KMS-11 (cell line): ENCODE measurements around the gene DIP2C.
"Not testable (repeated sequence)": the region's sequence is repeated elsewhere in the genome, so short reads cannot be mapped to it uniquely, and the experiment has no call there.

Source experiments
- H2AFZ ChIP-seq: fragments of 200-600 bp; sonication (generic); 2 replicates; pipeline ENCODE4 v1.6.1; 2016; ENCODE audit warnings: antibody characterized with exemption, mixed run types, low read depth
- H3K27ac ChIP-seq: fragments of 200-600 bp; sonication (generic); 2 replicates; pipeline ENCODE4 v1.6.1; 2016; ENCODE audit warnings: mild to moderate bottlenecking, mixed run types
- H3K27me3 ChIP-seq: fragments of 200-600 bp; sonication (generic); 2 replicates; pipeline ENCODE4 v1.6.1; 2017; ENCODE audit warnings: mild to moderate bottlenecking, low read depth, mixed run types, moderate library complexity; ENCODE audit not compliant: insufficient read depth
- H3K36me3 ChIP-seq: fragments of 200-600 bp; sonication (generic); 2 replicates; pipeline ENCODE4 v1.6.1; 2017; ENCODE audit warnings: mild to moderate bottlenecking, mixed run types; ENCODE audit not compliant: insufficient read depth
- H3K4me1 ChIP-seq: fragments of 200-600 bp; sonication (generic); 2 replicates; pipeline ENCODE4 v1.6.1; 2016; ENCODE audit warnings: mild to moderate bottlenecking, low read depth, mixed run types; ENCODE audit not compliant: poor library complexity, severe bottlenecking
- H3K4me2 ChIP-seq: fragments of 200-600 bp; sonication (generic); 2 replicates; pipeline ENCODE4 v1.7.0; 2016; ENCODE audit warnings: mild to moderate bottlenecking, mixed run types
- H3K4me3 ChIP-seq: fragments of 200-600 bp; sonication (generic); IDR thresholded peaks from 2 replicates; pipeline ENCODE4 v1.6.1; 2017; ENCODE audit warnings: low read depth, low read length, mixed read lengths; ENCODE audit not compliant: insufficient read depth
- H3K79me2 ChIP-seq: fragments of 200-600 bp; sonication (generic); 2 replicates; pipeline ENCODE4 v1.6.1; 2016; ENCODE audit warnings: low read depth, mixed run types; ENCODE audit not compliant: insufficient read depth
- H3K9ac ChIP-seq: fragments of 200-600 bp; sonication (generic); 2 replicates; pipeline ENCODE4 v1.6.1; 2016; ENCODE audit warnings: mild to moderate bottlenecking, mixed run types
- H4K20me1 ChIP-seq: fragments of 200-600 bp; sonication (generic); 2 replicates; pipeline ENCODE4 v1.6.1; 2016; ENCODE audit warnings: mild to moderate bottlenecking, mixed run types; ENCODE audit not compliant: insufficient read depth
- TF ChIP-seq, protein P1 (sequence below): fragments of 200-600 bp; sonication (generic); conservative IDR thresholded peaks from 2 replicates; pipeline ENCODE4 v1.6.1; 2017; ENCODE audit warnings: low read depth, mild to moderate bottlenecking, antibody characterized with exemption, low read length, moderate library complexity, mixed read lengths

The DIP2C gene

DNA sequence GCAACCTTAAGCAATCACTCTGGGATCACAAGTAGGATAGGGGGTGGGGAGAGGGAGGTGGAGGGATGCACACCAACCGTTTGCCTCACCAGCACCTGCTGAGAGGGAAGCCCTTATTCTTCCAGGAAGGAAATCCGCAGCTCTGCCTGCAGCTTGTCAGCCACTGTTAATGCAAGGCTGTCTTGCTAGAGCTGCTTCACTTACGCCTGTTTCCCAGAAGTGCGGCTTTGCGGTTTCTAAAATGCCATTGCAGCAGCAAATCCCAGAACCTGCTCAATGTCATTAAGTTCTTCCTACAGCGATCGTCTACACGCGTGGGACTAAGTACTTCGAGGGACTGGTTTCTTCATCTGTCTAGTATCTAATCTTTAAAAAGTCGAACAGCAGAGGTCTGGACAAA lies 363.1 kb downstream of the DIP2C start:
- H4K20me1 ChIP-seq = no peaks in the 10 kb centered on the region
- H3K9ac ChIP-seq = no peak overlapping the region
- H3K4me1 ChIP-seq = peaks cover 15% of the 10 kb centered on the region
- no peaks in the 10 kb centered on the region for H3K79me2 ChIP-seq
- H3K27me3 ChIP-seq = no peaks in the 10 kb centered on the region
- no peak overlapping the region for H3K27ac ChIP-seq
- no peaks in the 10 kb centered on the region for H3K36me3 ChIP-seq
- H3K4me3 ChIP-seq = no peak overlapping the region
- TF ChIP-seq, protein P1, sequence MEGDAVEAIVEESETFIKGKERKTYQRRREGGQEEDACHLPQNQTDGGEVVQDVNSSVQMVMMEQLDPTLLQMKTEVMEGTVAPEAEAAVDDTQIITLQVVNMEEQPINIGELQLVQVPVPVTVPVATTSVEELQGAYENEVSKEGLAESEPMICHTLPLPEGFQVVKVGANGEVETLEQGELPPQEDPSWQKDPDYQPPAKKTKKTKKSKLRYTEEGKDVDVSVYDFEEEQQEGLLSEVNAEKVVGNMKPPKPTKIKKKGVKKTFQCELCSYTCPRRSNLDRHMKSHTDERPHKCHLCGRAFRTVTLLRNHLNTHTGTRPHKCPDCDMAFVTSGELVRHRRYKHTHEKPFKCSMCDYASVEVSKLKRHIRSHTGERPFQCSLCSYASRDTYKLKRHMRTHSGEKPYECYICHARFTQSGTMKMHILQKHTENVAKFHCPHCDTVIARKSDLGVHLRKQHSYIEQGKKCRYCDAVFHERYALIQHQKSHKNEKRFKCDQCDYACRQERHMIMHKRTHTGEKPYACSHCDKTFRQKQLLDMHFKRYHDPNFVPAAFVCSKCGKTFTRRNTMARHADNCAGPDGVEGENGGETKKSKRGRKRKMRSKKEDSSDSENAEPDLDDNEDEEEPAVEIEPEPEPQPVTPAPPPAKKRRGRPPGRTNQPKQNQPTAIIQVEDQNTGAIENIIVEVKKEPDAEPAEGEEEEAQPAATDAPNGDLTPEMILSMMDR = no peak
- no peak overlapping the region for H3K4me2 ChIP-seq
- no peak overlapping the region for H2AFZ ChIP-seq

DNA sequence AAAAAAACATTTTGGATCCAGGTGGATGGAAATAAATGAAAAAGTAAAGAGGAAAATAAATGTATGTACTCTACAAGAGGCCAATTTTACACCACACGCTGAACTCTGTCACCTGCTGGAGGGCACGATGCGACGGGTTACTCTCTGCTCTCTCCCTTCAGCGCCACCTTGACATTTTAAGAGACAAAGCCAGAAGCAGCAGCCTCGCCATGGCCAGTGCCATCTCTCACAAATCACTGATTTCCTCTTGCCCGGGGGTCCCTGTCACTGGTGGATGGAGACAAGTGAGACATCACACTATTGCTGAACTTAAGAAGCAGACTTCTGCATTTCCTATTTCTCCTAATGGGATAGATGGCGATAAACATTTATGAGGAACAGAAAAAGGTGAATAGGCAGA lies 364.2 kb downstream of the DIP2C start:
- Histone ChIP-seq H3K27me3 (no peaks in the 10 kb centered on the region), H3K36me3 (no peaks in the 10 kb centered on the region), H3K4me1 (peaks cover 11% of the 10 kb centered on the region), H2AFZ (no peak overlapping the region), H3K27ac (no peak overlapping the region), H3K4me3 (no peak overlapping the region), H3K9ac (no peak overlapping the region), H3K79me2 (no peaks in the 10 kb centered on the region), H4K20me1 (no peaks in the 10 kb centered on the region), H3K4me2 (no peak overlapping the region)
- TF ChIP-seq, protein P1 = no peak

DNA sequence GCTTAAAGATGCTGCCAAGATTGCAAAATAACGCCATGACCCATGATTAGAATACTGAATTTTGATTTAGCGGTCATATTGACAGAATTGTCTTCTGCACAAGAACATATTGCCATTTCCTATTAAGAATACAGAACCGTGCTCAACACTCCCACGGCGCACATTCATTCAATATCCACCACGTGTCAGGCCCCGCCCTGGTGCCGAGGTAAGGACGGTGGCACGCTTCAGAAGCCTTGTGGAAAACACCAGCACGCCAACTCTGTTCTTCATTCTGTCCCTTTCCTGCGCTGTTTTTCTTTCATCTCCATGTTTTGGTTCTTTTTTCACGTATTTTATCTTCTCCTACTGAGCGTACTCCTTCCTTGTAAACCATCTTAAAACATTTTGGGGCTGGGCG lies 364.9 kb downstream of the DIP2C start:
- Histone ChIP-seq H2AFZ (no peak overlapping the region), H3K79me2 (no peaks in the 10 kb centered on the region), H3K4me3 (no peak overlapping the region), H3K4me1 (peaks cover 4% of the 10 kb centered on the region), H3K27me3 (no peaks in the 10 kb centered on the region), H3K36me3 (no peaks in the 10 kb centered on the region), H3K4me2 (no peak overlapping the region), H3K9ac (no peak overlapping the region), H3K27ac (no peak overlapping the region), H4K20me1 (no peaks in the 10 kb centered on the region)
- TF ChIP-seq, protein P1 = no peak

DNA sequence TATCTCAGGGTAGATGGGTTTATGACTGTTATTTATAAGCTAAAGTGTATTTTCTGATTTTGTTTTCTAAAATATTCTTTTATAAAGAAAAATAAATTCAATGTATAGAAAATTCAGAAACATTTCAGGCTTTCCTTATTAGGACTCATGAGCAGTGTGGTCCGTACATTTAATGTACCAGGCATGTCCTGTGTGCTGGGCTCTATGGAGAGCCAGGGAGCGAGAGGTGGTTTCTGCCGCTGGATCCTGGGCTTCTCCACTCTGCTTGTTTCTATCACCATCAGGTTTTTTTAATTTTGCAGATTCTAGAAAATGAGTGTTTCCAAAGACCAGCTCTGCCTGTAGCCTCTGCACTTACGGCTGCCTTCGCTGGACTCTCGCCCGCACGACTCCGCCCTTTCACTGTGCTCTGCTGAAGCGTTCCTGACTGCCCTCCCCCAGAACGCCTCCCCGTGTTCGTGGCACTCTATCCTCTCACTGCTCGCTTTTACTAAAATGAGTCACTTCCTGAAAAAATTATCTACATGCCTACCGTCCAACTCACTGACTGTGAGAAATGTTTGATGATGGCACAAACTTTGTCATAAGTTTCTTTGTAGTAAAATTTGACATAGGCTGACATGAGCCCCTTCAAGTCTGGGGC lies 365.7 kb downstream of the DIP2C start:
- no peaks in the 10 kb centered on the region for H3K27me3 ChIP-seq
- no peak overlapping the region for H3K27ac ChIP-seq
- no peaks in the 10 kb centered on the region for H3K36me3 ChIP-seq
- H2AFZ ChIP-seq = no peak overlapping the region
- TF ChIP-seq, protein P1 = no peak
- H3K4me2 ChIP-seq = no peak overlapping the region
- no peak overlapping the region for H3K9ac ChIP-seq
- no peaks in the 10 kb centered on the region for H3K4me1 ChIP-seq
- no peaks in the 10 kb centered on the region for H3K79me2 ChIP-seq
- no peaks in the 10 kb centered on the region for H4K20me1 ChIP-seq
- H3K4me3 ChIP-seq = no peak overlapping the region

DNA sequence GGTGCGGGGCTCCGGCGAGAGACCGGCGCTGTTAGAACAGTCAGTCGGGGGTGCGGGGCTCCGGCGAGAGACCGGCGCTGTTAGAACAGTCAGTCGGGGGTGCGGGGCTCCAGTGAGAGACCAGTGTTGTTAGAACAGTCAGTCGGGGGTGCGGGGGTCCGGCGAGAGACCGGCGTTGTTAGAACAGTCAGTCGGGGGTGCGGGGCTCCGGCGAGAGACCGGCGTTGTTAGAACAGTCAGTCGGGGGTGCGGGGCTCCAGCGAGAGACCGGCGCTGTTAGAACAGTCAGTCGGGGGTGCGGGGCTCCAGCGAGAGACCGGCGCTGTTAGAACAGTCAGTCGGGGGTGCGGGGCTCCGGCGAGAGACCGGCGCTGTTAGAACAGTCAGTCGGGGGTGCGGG lies 366.4 kb downstream of the DIP2C start:
- H3K4me3 ChIP-seq, H3K4me2 ChIP-seq, H4K20me1 ChIP-seq, H3K9ac ChIP-seq, H3K27me3 ChIP-seq, H3K36me3 ChIP-seq, H3K27ac ChIP-seq, H3K4me1 ChIP-seq, H3K79me2 ChIP-seq, H2AFZ ChIP-seq: not testable (repeated sequence)
